Hepatocyte (in vitro differentiated cells): ENCODE data around the gene NRF1.

ENCODE experiments used
- EZH2 ChIP-seq: fragments of 200-600 bp; sonication (generic); IDR thresholded peaks from 2 replicates; pipeline ENCODE4 v1.6.1; 2016; ENCODE audit warnings: antibody characterized with exemption, mild to moderate bottlenecking, borderline replicate concordance
- EZH2phosphoT487 ChIP-seq: fragments of 200-600 bp; sonication (generic); IDR thresholded peaks from one replicate; pipeline ENCODE4 v1.6.1; 2018; ENCODE audit warnings: antibody characterized with exemption, mild to moderate bottlenecking, low read depth, moderate library complexity; ENCODE audit not compliant: unreplicated experiment, severe bottlenecking
- TF ChIP-seq, protein P1 (sequence below): fragments of 200-600 bp; sonication (generic); IDR thresholded peaks from 2 replicates; pipeline ENCODE4 v1.5.1; 2016; ENCODE audit warnings: antibody characterized with exemption, mild to moderate bottlenecking; ENCODE audit not compliant: poor library complexity

DNA sequence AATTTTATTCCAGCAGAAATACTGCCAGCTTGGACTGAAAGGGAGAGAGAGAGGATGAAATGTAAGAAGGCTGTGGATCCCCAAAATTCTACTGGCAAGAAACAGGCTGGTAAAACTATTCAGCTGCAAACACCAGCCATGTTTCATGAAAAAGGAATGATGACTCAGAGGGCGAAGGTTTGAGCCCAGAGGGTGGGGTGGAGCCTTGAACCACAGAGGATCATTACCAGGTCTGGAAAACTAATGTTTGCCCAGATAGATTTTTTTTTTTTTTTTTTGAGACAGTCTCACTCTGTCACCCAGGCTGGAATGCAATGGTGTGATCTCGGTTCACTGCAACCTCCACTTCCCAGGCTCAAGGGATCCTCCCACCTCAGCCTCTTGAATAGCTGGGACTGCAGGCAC, 41.7 kb upstream of the NRF1 start:
- TF ChIP-seq EZH2phosphoT487 (no peak), EZH2 (no peak)
- TF ChIP-seq, protein P1, sequence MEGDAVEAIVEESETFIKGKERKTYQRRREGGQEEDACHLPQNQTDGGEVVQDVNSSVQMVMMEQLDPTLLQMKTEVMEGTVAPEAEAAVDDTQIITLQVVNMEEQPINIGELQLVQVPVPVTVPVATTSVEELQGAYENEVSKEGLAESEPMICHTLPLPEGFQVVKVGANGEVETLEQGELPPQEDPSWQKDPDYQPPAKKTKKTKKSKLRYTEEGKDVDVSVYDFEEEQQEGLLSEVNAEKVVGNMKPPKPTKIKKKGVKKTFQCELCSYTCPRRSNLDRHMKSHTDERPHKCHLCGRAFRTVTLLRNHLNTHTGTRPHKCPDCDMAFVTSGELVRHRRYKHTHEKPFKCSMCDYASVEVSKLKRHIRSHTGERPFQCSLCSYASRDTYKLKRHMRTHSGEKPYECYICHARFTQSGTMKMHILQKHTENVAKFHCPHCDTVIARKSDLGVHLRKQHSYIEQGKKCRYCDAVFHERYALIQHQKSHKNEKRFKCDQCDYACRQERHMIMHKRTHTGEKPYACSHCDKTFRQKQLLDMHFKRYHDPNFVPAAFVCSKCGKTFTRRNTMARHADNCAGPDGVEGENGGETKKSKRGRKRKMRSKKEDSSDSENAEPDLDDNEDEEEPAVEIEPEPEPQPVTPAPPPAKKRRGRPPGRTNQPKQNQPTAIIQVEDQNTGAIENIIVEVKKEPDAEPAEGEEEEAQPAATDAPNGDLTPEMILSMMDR = no peak
